GM21786 (cell line): ENCODE results near the gene DPM2.

Experiments used
- ATAC-seq: cut with Tn5 transposase; IDR thresholded peaks from one replicate; pipeline ENCODE4 v1.9.1; 2021; ENCODE audit not compliant: unreplicated experiment

DPM2 gene

DNA sequence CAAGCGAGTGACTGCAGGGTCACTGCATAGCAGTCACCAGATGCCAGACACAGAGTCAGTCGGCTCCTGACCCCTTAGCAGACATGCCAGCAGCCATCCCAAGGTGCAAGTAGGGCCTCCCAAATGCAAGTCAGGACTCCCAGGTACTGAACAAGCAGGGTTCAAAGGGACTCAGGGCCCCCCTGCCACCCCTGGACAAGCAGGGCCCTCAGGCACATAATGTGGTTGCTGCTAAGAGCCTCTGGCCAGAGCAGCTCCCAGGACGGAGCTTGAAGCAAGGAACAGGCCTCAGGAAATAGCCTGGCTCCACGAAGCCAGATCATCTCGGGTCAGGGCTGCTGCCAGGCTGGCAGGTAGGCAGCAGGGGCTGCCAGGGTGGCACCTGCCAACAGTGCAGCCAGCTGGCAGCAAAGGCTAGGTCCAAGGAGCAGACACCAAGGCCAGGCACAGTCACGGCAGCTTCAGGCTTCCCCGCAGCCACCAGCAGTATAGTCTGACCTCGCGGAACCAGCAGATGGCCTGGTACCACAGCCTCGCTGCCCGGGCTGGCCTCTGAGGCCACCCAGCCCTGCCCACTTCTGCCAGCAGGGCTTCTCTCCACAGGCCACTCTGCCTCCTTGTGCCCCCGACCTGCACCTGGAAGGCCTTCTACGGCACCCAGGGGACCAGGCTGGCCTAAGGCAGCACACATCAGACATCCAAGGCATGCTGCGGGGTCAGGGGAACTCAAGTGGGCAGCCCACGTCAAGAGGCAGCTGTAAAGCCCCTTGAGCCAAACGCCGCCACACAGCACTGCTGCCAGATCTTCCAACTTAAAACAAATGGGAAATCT lies 35.7 kb upstream of the DPM2 start:
- ATAC-seq: no peak

DNA sequence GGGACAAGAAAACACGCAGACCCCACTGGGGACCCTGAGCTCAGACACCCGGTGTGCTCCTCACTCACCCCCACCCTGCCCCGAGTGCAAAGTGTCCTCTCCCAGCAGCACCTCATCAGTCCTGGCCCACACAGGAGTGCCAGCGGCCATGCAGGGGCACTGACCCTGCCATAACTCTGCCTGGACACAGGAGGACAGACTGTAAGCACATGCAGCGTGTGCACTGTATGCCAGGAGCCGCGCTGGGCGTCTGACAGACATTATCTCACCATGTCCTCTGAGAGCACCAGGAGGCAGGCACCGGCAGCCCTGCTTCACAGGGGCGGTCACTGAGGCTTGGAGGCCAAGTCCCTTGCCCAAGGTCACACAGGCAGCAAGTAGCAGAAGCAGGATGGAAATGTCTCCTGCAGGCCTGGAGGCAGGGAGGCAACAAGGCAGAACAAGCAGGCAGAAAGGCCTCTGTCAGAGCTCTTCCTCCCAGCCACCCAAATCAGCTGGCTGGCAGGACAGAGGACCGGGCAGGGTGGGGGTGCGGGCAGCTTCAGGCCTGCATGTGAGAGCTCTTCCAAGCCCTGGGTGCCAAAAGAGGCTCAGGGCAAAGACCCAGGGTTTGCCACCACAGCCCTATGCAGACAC lies 34.7 kb upstream of the DPM2 start:
- ATAC-seq: no peak

DNA sequence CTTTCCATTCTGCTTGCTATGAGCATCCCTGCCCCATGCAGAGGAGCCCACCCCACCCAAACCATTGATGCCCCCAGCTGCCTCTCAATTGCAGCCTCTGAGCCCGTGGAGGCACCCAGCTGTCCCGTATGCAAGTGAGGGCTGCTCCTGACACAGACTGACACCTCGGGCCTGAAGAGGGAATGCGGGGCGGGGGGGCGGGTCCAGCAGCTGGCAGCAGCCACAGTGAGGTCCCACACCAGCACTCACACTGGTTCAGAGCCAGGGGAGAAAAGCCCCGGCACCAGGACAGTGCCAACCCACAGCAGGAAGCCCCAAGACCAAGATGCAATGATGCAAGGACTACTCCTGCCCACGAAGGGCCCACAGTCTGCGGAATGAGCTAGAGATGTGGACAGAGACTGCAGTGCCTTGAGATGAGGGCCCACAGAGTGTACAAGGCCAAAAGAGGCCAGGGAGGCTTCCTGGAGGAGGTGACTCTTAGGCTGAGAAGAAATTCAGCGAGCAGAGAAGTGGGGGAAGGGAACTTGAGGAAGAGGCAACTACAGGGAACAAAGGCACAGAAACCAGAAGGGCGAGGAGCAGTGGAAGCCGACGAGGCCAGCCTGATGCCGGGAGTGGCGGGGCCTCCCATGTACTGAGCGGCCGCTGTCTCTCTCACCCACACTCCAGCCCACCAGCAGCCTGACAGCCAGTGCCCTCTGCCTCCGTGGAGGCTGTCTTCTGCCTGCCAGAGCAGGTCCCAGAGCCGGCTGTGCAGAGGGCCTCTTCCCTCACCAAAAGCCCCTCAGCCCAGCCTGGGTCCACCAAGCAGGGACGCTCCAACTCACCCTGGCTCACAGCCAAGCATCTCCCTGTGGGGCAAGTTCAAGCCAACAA lies 33.9 kb upstream of the DPM2 start:
- ATAC-seq: no peak

DNA sequence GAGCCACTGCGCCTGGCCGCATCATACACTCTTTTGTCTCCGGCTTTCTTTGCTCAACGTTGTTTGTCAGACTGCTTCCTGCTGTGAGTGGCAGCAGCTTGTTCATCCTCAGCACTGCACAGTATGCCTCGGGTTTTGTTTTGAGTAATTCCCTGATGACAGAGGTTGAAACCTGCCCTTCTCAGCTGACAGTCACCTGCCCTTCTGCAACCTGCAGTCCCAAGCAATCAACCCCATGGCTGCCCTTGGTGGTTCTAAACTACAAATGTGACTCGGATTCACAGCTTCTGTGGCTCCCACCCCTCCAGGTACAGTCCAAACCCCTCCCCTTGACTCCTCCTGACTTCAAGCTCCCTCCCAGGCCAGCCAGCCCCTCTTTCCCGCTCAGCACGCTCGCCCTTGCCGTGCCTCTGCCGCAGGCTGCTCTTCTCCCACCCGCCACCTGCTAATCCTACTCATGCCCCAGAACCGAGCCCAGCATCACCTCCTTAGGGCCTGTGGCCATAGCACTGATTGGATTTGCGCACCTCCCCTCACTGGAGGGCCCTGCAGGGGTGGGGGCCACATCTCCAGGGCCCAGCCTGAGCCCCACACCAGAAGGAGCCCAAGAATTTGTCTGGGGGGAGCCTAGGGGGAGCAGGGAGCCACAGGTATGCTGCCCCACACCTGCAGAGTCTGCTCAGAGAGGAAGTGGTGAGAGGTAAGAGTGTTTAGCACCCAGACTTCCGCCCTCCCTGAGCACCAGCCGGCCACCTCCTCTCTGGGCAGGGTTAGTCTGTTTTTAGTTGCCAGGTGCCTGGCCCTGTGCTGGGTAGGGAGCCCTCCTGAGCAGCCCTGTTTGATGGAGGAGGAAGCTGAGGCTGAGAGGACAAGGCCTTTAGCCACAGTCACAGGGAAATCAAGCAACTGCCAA lies 33.0 kb upstream of the DPM2 start:
- peak; percentile 80 for ATAC-seq

DNA sequence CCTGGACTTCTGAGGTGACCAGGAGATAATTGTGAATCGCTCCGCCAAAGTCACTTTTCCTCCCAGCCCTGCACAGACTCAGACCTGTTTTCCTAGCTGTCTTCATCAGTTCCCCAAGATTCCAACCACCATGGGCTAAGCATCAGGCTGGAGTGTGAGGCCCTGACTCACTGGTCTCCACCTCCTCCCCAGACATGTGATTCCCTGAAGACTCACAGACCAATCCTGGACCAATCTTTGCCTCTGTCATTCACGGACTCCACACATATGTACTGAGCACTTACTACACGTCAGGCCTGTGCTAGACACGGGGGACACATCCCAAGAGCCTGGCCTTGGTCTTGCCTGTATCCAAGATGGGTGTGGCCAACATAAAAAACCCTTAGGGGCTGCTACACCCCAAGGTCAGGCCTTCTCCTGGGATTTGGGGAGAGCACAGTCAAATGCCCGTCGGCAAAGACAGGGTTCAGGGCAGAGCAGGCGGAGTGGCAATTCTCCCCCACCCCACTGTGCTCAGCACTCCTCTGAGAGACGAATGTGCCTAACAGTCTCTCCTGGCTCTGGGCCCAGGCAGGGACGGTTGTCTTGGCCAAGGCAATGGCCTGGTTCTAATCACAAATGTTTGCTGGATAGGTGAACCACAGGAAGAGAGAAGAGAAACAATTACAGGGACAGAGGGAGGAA lies 31.2 kb upstream of the DPM2 start:
- ATAC-seq: no peak

DNA sequence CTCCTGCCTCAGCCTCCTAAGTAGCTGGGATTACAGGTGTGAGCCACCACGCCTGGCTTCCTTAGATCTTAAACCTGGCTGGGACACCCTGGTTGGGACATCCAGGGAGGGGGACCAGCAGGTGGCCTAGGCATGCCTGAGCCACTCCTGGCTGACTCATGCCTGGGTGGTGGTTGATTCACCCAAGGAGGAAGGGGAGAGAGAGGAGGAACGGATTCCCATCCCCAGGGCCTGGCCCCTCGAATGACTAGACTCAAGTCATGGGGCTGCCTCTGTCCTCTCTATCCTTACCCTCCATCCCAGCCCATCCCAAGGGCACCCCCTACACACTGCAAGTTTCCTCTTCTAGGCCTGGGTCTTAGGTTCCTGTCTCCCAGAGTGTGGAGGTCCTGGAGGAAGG lies 30.4 kb upstream of the DPM2 start:
- no peak for ATAC-seq

DNA sequence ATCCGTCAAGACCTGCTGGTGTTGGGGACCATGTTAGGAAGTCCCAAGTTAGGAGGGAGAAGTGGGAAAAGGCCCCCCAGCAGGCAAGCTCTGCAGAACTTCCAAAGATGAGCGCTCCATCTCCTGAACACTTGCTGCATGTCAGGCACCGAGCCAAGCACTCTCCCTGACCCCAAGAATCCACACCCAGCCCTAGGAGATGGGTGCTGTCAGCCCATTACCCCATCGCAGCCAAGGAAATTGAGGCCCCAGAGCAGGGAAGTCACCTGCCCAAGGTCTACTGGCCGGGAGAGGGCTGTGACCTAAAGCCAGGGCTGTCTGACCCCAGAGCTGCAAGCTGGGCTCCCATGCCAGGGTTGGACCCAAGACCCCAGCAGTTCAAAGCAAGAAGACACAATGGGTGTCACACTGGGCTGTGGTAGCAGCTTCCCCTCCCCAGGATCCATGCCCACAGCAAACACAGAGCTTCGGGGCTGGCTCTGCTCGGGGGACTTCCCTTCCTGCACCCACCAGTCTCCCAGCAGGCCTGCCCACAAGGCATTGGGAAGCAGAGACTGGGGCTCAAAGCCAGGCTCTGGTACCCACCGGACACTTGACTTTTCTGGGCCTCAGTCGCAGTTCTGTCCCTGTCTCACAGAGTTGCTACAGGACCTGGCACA lies 29.6 kb upstream of the DPM2 start:
- ATAC-seq: no peak

DNA sequence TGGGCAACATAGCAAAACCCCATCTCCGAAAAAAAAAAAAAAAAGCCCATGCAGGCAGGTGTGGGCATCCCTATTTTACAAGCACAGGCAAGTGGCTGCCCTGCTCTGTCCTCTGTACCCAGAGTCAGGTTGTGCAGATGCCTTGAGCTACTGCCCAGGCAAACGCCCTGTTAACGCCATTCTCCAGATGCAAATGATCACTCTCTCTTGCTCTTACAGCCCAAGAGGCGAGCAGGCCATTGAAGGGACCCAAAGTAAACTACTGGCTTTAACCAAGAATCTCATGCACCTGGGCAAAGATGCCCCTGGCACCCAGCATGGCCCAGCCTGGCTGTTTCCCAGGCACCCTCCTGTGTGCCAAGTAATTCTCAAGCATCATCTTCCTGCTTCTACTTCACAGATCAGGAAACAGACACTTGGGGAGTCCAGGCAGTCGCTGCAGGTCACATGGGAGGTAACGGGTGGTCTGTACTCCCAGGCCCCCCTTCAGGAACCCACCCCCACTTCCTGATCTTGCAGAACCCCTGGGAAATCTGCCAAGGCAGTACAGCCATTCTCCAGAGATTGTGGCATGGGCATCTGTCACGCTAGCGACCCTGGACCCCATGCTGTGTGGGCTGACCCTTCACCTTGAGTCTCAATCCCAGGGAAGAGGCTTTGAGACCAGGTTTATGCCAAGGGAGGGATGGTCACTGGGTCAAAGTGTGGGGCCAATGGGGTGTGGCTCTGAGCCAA lies 28.9 kb upstream of the DPM2 start:
- ATAC-seq: no peak

DNA sequence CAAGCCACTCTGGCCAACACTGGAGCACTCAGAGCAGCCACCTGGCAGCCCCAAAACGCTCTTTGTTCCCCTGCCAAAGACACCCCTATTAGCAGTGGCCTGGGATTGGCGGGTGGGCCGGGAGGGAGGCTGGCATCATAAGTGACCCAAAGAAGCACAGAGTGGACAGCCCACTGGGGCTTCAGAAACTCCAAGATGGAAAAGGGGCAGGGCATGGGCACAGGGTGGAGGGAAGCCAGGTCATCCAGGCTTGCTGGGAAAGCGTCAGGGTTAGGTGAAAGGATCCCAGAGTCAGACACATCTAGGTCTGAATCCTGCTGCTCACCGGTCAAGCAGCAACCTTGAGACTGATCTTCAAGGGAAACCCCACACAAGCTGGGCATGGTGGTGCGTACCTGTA lies 28.3 kb upstream of the DPM2 start:
- no peak for ATAC-seq

DNA sequence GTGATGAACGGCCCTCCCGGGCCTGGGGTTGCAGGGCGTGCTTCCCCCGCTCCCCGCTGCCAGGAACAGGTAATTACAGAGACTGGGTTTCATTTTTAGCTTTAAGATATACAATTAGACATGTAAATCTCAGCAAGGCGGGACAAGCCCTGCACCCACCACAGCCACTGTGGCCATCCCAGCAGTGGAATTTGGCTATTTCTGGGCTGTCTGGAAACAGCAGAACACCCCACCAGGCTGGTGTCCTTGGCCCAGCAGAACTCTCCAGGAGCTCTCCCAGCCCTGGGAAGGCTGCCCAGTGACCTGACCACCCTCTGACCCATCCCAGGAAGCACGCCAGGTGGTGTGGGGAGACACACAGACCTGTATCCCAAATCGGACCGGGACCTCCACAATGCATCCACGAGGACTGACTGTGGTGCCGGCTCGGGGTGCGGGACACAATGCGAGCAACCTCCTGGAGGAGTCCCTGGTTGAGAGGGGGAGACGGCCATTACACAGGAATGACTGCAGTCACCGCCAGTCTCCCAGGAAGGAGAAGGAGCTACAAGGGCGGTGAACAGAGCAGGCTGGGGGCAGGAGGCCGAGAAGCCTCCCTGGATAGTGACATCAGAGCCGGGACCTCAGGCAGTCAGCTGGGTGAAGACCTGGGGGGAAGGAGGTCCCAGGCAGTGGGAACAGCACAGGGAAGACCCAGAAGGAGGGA lies 25.9 kb upstream of the DPM2 start:
- no peak for ATAC-seq

DNA sequence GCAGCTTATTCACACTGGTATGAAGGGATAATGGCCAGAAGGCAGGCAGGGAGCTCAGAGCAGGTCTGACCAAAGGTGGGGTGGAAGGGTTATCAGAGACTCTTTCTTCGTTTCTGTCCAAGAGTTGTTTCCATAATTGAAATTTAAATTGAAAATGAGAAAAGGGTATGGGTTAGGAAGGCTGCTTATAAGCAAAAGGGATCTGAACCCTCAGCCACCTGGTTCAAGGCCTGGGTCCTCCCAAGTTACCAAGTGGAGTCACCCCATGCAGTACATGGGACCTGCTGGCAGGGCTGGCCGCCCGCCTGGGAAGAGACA lies 25.3 kb upstream of the DPM2 start:
- ATAC-seq: no peak

DNA sequence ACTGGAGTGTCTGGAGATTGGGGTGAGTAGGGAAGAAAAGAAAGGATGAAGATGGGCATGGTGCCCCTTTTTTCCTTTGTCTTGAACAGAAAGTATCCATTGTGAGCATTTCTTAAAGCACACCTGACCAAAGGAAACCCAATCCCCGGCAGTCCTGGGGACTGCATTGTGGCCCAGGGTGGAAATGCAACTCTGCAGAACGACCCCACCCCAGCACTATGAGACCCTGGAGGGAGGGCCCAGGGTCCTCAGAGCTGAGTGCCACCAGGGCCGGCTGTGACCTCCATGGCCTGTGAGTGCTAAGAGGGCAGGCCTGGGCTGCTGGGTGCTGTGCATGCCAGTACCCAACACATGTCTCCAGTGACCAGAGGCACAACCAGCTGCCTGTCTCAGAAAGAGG lies 24.6 kb upstream of the DPM2 start:
- no peak for ATAC-seq

DNA sequence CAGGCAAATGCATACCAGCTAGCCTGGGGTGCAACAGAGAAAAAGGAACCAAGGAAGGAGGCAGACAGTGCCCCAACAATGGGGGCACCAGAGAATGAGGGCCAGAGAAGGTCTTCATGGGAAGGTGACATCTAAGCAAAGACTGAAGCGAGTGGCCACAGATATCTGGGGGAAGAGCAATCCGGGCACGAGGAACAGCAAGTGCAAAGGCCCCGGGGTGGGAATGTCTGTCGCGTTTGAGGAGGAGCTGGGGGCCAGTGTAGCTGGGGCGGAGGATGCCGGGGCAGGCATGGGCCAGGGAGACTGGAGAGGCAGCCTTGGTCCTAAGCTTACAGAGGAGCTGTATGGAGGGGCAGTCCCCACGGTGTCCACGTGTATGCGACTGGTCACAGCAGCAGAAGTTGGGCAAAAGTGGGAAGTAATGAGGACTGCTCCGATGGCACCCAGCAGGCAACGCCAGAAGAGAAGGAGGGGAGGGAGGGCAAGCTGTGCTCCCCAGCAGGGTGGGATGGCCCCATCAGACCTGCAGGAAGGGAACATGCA lies 24.0 kb upstream of the DPM2 start:
- no peak for ATAC-seq

DNA sequence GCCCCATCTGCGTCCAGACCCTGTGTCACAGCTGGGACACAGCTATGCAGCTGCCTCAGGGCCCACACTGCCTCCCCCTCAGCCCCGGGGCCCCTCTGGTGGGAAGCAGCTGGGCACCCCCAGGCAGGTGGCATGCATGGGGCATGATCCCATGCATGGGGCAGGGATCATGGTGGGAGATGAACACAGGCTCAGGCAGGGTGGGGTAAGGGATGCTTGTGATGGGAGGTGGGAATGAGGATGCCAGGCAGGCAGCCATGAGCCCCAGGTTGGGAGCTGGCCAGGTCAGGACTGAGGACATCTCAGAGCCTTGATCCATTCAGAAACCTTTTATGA lies 23.5 kb upstream of the DPM2 start:
- ATAC-seq: no peak

DNA sequence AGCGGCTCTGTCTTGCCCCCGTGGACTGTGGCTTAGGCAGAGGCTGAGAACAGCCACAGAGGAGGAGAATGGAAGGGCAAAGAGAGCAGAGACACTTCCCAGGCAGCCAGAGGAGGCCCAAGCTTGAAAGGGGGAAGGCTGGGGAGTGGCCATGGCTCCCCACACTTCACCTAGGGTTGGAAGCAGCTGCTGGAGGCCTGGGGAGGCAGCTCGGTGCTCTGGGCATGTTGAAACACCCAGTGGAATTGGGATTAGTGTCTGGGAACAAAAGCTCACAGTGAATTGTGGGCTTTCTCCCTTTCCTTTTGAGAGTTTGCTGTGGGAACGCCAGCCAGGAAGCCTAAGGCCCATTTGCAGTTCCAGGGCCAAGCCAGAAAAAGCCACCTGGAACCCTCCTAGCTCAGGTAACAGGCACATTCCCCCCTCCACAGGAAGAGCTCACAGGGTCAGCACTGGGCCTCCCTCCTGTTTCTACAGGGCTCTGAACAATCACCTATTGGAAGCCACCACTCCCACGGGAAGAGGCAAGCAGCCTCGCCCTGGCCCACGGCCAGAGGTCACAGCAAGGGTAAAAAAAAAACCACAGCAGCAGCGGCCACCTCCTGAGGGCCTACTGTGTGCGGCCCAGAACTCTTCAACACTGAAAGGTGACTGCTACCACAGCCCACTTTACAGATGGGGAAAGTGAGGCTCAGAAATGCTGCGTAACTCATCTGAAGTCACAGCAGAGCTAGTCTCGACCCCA lies 22.9 kb upstream of the DPM2 start:
- ATAC-seq: no peak

DNA sequence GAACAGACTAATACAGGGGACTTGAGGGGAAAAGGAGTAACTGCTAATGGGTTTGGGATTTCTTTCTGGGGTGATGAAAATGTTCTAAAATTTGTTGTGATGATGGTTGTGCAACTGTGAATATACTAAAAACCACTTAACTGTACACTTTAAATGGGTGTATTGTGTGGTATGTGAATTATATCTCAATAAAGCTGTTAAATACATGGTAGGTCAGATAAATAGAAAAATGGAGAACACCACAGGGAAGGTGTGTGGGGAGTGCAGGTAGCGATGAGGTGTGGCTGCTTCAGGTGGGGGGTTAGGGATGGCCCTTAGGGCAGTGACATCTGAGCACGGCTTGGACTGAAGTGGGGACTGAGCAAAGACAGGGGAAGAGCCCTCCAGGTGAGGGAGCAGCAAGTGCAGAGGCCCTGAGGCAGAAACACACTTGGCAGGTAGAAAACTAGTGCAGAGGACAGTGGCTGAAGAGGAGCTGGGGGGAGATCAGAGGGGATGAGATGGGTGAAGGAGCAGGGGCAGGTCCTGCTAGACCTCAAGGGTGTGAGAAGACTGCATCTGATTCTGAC lies 22.3 kb upstream of the DPM2 start:
- ATAC-seq: no peak

DNA sequence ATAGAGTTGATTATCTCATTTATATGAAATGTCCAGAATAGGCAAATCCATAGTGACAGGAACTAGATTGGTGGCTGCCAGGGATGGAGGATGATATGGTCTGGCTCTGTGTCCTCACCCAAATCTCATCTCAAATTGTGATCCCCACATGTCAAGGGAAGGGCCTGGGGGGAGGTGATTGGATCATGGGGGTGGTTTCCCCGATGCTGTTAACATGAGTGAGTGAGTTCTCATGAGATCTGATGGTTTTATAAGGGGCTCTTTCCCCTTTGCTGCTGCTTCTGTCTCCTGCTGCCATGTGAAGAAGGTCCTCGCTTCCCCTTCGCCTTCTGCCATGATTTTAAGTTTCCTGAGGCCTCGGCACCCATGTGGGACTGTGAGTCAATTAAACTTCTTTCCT lies 21.7 kb upstream of the DPM2 start:
- ATAC-seq: no peak
